Globus pallidus (tissue), 1 donor: ENCODE results near the gene GPRIN2.

Experiments used
- DNase-seq: peaks from one replicate; pipeline ENCODE4 v3.0.0-alpha.2; 2015; ENCODE audit warnings: low spot score

GPRIN2 gene

DNA sequence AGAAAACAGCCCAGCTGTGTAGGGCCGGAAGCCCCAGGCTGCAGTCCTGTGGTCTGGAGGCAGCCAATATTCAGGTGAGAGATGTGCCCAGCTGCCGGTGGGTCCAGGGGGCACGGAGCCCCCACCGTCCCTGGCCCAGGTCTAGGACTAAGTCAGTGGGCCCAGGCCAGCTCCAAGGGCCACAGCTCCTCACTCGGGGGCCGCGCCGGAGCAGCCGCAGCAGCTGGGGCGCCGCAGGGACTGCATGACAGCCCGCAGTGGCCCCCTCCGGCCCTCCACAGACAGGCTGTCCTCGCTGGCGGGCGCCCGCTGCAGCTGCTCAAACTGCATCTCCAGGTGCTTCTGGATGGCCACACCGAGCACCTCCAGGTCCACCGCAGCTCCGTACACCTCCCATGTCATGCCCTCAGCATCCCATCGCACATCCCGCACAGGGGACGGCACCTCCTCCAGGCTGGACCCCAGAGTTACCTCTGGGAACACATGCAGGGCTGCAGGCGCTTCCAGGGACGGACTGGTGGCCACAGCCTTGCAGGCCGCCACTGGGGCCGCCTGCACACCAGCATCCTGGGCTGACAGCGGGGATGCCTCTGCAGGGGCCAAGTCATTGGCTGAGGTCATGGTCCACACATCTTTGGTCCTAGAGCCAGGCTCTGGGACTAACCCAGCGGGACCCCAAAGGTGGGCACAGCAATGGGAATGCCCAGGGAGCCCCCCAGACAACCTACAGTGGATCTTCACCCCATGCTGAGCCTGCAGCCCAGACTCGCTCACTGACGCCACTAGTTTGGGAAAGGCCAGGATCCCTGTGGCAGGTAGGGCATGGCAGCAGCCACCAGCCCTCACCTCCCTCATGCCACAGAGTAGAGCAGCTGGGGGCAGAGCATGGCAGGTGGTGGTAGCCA lies 7.0 kb downstream of the GPRIN2 start:
- no peak for DNase-seq

DNA sequence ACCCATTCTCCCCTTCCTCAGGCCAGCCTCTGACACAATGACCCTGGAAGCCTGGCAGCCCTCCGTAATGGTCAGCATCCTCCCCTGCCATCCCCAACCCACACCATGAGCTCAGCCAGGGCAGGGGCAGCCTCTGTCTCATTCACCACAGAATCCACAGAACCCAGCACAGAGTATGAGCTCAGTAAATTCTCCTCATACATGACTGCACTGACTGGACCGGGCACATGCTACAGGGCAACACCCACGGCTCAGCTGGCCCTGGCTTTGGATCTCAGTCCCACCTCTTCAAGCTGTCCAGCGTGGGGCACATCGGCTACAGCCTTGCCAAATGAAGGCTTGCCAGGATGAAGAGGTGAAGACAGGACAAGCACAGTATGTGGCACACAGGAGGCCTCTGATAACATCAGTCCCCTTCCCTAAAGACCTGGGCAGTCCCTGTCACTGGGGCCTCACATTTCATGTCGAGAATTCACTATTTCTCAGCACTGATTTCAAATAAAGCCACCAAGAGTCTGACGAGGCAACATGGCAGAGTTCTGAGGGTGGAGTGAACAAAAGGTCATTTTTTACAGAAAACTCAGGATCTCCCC lies 7.9 kb downstream of the GPRIN2 start:
- no peak for DNase-seq

DNA sequence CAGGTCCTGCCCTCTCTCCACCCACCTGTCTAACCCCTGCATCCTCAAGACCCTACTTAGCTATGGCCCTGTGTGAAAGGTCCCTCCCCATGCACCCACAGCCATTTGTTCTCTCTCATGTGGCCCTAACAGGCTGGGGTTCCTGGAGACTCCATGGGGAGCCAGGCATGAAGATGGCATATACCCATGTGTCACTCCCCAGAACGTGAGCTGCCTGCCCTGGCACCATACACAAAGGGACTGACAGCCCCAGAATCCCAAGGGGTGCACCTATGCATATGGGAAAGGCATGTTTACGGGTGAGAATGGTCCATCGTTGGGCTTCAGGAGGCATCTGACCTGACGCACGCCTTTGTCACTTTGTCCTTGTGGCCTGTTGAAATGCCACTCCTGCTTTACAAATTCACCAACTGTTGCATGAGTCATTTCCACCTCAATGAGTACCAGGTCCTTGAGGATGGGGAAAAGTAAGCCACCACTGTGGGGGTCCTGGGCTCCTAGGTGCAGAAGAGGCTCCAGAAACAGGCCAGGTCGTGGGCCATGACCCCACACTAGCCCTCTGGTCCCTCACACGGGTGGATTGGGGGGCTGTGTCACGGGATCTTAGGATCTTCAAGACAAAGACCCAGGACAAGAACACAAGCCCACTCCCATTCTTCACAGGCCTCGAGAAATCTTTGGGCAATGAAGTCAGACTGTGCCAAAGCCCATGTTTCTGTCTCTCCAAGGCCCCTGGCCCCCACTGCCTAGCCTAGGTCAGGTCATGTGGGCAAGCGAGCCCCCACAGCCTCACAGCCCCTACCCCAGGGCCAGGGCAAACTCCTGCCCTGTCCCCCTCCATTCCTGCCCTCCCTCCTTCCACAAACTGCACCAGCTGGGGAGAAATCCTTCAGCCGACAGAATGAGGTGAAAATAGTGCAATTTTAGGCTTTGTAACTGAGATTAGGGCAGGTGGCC lies 8.6 kb downstream of the GPRIN2 start:
- DNase-seq = no peak

DNA sequence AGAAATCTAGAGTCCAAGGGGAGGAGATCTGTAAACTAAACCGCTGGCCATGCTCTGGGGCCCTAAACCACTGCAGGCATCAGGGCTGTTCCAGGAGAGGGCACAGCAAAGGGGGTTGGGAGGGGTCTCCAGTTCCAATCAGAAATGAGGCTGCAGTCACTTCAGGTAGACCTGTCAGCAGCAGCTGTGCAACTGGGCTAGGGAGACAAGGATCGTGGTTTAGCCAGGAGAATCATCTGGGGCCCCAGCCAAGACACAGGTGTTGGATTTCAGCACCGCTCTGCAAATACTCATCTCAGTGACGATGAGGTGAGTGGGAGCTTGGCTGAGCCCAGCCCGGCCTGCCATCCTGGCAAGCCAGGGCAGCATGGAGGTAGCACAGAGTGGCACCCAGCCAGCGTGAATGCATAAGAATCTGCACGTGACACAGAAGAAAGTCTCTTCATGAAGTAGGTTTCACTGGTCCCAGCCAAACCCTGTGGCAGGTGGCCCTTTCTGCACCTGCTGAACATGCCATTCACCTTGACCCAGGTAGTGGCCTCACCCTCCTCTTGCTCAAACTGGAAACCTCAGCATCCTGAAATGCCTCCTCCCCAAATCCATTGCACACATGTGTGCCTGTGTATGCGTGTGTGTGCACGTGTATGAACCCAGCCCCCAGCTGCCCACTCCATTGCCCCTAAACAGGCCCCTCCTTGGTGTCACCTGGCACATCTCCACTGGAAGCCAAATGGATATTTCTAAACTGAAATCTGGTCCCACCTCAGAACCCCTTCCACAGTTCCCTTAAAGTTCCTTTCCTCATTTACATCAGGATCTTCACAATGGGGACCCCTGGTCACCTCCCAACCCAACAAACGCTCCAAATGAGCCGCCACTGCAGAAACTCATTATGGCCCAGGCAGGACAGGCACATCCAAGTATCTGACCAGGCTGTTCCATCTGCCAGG lies 9.6 kb downstream of the GPRIN2 start:
- no peak for DNase-seq

DNA sequence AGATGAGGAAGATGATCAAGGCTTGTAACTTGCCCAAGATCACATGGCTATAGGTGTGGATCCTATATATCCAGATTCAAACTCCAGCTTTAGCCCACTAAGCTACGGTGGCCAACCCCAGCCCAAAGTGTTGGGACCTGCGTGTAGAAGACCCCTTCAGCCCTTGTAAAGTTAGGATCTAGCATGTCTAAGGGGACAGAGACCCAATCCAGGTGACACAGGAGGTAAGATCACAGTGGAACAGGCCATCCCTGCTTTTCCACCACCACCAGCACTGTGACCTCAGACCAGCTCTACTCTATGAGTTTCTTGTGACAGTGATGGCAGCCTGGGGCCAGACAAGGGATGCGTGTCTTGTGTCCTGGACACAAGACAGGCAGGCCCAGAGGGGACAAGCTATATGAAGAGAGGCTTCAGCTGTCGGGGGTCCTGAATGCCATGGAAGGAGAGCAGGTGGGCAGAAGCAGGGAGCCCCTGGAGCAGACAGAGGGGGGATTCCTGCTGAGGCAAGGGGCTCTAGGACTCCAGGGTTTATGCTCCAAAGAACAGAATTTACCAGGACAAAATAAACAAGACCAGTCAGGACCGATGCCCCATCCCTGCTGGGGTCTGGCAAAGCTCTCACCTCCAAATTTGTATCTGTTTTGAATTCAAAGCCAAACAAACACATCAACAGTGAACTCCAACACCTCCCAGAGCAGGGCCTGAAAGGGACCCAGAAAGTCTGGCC lies 10.4 kb downstream of the GPRIN2 start:
- DNase-seq = no peak

DNA sequence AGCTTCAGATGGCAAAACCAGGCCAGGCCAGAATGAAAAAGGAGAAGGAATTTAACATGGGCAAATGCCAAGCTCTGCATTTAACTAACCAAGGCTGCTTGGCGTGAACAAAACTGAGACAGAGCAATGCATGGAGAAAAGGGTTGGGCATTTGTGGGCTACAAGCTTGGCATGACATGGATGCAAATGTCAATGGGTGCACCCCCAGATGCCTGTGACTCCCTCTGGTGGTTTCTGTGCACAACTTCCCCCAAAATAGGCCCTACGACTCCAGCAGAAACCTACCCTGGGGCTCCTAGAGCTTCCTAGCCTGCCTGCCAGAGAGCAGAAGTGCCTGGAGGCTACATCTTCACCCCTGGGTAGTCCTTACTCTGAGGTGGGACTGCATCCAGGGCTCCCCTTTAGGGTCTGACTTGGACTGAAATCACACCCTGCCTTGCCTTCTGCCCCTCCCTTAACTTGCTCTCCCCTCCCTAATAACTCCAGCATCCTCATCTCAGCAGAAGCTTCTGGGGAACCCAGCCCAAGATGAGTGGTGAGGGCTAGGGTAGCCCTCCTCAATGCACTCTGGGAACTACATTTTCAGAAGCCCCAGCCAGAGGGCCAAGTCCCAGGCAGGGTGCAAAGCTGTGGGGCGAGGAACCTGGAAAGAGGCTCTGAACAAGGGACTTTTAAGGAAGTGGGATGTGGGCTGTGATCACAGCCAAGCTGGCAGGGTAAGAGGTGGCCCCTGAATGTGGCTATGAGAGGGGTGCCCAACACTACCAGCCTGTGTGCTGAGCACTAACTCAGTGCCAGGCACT lies 11.3 kb downstream of the GPRIN2 start:
- no peak for DNase-seq

DNA sequence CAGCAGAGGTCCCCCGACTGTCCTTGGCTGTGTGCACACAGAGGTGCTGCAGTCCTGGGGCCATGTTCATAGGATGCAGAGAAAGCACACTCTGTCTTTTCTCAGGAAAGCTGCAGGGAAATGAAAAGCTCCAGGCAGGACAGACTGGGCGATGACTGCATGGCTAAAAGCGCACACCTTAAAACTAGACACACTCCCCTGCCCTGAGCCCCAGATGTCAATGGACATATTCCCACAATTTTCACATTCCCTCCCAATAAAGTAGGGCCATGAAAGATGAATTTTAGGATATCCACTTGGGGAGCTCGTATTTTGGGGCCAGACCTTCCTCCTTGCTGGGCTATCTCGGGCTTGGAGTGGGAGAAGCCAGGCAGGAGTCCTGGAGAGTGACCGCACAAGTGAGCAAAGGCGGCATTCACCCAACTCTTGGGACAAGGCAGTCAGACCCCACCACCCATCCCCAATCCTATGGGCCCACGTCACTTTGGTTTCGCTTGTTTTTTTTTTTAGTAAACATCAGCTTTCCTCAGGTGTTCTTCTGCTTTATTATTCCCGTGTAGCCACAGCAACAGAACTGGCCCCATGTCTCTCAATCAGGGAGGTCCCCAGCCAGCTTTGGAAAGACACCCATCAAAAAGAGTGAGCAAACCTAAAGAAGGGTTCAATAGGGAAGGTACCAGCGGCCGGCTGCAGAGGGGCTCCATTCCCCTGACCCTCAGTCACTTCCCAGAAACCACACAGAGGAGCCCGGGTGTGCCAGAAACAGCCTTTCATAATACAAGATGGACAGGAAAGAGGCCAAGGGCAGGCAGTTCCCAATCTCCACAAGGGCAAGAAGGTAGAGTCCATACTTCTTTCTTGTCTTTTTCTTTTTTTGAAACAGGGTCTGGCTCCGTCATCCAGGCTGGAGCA lies 12.7 kb downstream of the GPRIN2 start:
- DNase-seq = no peak

DNA sequence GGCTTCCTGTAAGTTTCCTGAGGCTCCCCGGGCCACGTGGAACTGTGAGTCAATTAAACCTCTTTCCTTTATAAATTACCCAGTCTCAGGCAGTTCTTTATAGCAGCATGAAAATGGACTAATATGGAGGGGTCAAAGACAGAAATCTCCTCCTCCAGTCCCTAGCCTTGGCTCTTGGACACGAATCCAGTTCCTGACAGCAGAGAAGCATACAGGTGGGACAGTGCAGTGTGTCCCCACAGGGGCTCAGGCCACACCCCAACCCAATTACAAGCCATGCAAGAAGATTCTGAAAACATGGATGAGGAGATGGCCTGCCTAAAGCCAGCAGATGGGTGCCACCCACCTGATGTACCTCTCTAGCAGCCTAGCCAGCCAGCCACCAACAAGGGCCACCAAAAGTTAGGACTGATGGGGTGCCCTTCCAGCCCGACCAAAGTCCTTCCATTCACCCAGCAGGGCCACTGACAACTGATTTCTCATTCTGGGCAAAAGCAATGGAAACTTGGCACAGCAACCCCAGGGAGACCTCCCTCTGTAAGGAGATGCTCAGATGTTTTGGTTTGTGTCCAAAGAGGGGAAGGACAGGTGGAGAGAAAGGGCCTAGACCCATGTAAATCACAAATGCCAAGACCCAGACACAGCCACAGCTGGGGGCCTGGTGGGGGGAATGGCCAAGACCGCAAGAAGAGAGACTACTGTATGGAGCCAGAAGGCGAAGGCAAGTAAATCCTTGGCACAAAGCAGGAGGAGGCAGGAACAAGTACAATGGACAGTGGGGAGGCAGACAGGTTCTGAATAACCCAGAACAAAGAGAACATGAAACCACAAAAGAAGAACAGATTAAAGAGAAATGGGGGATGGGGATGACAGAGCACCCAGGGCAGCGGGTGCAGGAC lies 13.6 kb downstream of the GPRIN2 start:
- DNase-seq = no peak

DNA sequence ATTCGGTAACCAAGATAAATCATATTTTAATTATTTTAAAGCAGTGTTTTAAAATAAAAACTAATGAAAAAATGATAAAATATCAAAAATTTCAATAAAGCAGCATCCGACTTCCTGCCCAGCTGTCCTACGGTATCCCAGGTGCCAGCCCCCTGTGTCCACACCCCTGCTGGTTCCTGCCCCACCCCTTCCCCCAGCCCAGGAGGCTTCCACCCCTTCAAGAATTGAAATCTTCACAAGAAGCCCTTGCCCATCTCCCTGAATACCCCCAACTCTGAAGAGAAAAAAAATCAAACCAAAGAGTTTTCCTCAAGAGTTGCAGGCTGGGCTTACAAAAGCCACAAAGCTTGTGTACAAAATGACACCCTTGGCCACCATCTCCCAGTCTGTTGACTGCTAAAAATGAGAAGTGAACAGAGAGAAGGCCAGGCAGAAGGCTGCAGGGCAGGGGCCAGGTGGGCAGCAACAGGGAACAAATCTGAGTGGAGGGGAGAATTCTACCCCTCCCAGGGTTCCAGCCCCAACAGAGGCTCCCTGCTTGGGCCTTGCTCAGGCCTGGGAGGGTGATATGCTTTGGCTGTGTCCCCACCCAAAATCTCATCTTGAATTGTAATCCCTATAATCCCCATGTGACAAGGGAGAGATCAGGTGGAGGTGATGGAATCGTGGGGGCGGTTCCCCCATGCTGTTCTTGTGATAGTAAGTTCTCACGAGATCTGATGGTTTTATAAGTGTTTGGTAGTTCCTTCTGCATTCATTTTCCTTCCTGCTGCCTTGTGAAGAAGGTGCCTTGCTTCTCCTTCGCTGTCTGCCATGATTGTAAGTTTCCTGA lies 14.5 kb downstream of the GPRIN2 start:
- no peak for DNase-seq

DNA sequence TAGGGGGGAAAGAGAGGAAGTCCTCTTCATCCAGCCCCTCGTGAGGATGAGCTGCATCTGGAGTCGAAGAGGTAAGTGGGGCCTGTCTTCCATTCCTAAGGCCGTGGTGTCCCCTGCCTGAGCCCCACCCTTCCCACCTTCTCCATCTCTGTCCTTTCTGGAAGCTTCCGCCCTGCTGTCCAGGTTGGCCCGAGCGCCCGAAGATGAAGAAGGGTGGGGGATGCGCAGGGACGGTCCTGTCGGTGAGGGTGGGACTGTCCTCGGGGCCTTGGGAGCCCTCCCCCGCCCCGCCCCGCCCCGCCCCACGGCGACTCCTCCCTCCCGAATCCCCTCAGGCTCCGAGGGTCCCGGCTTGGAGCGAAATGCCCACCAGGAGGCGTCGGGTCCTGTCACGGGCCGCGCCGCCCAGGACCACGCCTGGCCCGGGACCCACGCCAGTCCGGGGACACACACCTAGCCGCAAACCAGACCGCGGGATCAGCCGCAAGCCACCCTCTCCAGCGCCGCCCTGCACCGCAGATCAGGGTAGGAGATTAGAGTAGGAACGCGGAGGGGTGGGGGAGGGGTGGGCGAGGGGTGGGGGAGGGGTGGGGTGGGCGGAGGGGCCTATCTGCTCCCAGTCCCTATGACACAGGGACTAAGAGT lies 15.3 kb downstream of the GPRIN2 start:
- DNase-seq = no peak

DNA sequence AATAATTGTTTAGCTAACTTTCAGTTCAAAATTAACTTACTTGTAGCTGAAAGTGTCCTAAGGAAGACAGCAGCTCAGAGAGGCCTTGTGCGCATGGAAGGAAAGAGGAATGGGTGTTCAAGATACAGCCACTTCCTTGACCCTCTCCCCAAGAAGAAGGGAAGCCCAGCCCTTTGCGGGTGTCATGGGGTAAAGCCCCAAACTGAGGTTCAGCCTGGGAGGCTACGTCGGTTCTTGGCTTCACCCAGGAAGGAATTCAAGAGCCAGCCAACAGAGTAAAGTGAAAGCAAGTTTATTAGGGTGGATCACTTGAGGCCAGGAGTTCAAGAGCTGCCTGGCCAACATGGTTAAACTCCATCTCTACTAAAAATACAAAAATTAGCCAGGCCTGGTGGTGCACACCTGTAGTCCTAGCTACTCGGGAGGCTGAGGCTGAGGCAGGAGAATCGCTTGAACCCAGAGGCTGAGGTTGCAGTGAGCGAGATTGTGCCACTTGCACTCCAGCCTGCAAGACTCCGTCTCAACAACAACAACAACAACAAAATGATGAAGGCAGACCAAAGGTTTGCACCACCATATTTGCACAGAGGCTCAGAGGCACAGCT lies 15.9 kb downstream of the GPRIN2 start:
- no peak for DNase-seq

DNA sequence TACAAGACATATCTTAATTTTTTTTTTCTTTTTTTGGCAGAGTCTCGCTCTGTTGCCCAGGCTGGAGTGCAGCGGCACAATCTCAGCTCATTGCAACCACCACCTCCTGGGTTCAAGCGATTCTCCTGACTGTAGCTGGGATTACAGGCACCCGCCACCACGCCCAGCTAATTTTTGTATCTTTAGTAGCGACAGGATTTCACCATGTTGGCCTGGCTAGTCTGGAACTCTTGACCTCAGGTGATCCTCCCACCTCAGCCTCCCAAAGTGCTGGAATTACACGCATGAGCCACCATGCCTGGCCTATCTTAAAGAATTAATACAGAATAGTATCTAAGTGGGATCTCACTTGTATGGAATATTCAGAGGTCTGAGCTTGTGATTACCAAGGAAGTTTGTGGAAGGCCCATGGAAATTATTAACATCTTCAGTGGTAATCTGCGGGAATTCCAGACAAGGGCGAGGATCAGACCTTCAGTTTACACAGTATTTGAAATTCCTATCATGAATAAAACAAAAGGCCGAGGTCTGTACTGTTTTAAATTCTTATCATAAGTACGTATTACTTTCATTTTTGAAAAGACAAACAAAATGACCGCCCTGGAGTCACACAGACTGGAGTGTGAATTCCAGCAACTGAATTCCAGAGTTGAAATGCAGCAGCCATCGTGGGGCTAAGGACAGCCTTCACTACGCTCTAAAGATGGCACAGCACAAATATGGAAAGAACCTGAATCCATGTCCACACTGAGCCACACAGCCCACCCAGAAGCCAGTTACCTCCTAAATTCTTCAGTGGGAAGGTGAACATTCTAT lies 16.7 kb downstream of the GPRIN2 start:
- no peak for DNase-seq

DNA sequence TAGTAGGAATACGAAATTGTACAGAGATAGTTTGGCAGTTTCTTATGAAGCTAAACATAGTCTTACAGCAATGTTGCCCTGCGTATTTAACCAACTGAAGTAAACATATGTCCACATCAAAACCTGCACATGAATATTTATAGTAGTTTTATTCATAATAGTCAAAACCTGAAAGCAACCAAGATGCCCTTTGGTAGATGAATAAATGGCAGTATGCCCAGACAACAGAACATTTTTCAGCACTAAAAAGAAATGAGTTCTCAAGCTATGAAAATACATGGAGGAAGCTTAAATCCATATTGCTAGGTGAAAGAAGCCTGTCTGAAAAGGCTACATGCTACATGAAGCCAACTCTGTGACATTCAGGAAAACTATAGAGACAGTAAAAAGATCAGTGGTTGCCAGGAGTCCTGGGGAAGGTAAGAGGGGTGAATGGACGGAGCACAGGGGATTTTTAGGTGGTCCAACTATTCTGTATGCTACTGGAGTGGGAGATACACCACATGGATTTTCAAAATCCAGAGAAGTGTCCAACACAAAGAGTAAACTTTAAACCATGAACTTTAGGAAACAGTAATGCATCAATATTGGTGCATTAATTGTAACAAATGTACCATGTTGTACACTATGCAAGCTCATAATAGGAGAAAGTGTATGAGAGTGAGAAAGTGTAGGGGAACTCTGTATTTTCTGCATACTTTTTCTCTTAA lies 17.6 kb downstream of the GPRIN2 start:
- no peak for DNase-seq

DNA sequence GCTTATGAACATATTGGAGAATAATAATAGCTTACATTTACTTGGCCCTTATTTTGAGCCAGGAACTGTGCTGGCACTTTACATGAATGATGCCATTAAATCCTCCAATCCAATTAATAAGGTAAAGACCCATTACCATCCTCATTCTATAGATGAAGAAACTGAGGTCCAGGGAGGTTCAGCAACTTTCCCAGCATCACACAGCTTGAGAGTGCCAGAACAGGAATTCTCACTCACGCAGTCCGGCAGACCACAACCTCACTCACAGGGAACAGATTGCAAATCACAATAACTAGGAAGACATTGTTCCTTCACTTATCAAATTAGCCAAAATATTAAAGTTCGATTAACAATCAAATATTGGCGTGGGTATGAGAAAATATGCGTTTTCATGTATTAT lies 18.3 kb downstream of the GPRIN2 start:
- no peak for DNase-seq
